NCI-H1048 (cell line): ENCODE results near the gene GFRA4.

Experiments used
- DNase-seq: peaks from one replicate; lab custom pipeline; 2025; lab: John Stamatoyannopoulos, UW

The GFRA4 gene

DNA sequence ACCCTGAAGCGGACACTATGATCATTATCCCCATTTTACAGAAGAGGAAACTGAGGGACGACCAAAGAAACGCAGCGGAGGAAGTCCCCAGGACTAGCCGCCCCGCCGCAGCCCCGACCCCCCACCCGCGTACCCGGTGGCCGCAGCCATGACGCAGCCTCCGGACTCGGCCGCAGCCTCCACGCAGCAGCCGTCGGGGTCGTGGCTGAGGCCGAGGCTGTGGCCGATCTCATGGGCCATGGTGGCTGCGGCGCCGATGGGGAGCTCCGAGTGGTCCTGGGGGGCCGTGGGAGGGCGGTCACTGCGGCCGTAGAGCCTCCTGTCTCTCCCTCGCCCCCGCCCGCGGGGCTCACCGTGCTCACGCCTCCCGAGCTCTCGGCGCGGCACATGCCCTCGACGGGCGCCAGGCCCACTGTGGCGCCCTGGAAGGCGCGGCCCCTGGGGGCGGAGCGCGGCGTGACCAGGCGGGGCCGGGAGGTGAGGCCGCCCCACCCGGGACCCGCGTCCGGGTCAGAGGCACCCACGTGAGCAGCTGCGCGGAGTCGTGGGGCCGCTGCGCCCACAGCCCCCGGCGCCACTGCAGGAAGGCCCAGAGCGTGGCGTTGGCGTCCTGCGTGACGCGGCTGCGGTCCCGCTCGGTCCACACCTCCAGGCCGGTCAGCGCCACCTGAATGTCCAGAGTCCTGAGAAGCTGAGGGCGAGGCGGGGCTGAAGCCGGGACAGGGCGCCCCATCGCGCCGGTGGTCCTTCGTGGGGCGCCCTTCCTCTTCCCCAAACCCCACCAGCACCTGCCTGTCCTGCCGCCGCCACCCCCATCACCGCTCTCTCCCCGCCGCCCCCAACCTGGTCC, 10.2 kb upstream of the GFRA4 start:
- DNase-seq, result no peak

DNA sequence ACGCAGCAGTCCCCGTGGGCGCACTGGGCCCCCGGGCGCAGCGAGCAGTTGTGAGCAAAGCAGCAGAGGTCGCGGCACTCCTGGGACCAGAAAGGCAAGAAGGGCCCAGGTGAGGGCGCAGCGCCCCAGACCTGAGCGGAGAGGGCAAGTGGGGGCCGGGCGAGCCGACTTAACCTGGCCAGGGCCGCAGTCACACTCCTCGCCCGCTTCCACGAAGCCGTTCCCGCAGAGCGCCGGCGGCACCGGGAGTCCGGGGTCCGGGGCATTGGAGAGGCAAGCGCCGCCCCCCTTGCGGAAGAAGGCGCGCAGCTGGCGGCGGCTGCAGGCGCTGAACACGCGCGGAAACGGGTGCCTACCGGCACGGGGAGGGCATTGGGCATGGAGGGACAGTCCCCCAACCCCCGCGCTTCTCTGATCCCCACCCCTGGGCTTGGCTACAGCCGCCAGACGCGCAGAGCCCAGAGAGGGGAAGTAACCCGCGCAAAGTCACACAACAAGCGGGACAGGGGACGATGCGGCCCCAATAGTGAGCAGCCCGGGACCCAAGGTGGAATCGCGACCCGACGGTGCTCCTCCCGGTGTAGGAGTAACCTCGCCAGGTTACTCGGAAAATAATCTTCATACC, 9.5 kb upstream of the GFRA4 start:
- DNase-seq, result no peak

DNA sequence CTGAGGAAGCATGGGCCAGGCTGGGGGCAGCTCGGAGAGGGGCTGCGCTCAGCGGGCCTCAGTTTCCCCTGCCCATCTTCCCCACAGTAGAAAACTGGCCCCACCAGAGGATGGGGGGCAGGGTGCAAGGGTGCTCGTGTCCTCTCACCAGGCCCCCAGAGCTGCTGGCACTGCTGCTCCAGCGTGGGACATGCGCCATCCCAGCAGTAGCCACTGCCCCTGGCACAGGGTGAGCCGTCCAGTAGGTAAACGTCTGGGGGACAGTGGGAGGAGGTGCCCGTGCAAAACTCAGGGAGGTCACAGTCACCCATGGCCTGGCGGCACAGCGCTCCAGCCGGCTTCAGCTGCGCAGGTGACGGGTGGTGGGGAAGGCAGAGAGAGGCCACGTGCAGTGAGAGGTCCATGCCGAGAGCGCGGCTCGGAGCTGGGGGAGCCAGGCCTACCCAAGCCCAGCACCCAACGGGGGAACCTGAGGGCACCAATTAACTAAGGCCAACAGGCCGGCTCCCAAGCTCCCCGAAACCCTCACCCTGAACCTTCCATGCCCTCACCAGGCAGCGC, 8.9 kb upstream of the GFRA4 start:
- DNase-seq, result no peak

DNA sequence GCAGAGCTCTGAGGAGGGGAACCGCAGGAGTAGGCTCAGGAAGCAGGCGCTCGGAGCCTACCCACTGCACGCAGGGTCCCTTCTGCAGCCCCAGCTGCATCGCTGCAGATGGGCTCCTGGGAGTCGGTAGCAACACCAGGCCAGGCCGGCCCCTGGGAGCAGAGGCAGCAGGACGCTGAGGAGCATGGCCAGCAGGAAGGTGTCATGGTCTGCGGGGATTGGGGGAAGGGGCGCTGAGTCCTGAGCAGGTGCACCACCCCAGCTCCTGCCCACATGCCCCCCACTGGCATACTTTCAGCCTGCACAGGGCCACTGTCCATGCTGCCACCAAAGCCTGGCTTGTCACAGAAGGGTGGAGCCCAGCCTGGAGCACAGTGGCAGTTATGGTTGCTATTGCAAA, 7.7 kb upstream of the GFRA4 start:
- DNase-seq, result no peak

DNA sequence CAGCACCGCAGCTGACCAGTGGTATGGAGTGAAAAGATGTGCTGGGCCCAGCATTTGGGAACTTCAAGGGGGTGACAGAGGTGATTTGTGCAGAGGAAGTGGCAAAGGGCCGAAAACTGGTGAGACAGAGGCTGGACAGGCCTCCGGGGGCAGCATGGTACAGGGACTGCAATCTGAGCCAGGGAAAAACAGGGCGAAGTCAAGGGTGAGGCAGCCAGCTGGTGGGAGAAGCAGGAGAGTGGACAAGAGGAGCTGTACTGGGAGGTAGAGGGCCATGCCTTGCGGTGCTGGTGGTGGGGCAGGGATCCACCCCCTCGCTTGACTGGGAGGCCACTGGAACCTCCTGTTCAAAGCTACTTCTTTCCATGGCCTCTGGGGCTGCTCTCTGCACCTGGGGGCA, 7.3 kb upstream of the GFRA4 start:
- no peak for DNase-seq

DNA sequence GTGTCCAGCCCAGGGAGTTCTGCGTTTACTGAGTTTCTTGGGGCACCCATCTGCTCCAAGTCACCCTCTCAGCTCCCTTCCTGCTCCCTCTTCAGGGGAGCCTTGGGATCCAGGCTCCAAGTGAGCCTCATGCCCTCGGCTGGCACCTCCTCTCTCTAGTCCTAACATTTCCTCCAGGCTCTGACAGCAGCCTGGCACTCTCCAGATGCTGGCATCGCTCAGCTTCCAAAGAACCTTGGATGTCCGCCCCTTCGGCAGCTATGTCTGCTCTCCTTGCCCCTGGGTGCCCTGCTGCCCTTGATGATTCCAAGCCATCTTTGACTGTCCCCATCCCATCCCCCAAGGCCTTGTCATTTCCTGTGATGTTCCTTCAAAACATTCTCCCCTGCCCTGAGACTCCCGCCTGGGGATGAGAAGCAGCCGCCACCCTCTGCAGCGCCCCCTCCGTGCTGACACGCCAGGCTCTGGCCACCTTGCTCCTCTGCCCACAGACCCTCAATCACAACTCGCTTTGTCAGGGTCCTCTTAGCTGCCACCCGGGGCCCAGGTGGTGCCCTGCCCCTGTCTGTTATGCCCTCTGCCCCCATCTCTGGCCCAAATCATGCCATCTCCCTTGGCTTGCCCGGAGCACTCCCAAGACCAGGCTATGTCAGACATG, 6.6 kb upstream of the GFRA4 start:
- no peak for DNase-seq

DNA sequence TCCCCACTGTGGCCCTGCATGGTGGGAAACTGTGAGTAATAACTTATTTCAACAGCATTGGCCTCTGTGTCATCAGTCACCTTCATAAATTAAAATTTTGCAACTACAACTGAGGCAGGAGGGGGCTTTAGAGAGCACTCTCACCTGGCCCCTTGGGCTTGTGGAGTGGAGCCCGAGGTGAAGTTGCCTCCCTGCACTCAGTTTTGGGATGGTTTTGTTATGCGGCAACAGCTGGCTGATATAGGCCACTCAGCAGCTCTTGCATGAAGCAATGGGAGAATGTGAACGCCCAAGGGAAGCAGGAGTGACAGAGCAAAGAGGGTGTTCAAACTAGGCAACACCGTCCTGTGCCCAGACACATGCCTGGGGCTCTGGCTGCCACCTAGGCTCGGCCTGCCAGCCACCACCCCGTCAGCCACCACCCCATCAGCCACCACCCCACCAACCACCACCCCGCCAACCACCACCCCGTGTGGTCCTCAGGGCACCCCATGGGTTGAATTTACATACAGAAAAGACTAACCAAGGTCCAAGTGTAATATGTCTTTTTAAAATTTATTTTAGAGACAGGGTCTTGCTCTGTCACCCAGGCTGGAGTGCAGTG, 4.3 kb upstream of the GFRA4 start:
- no peak for DNase-seq

DNA sequence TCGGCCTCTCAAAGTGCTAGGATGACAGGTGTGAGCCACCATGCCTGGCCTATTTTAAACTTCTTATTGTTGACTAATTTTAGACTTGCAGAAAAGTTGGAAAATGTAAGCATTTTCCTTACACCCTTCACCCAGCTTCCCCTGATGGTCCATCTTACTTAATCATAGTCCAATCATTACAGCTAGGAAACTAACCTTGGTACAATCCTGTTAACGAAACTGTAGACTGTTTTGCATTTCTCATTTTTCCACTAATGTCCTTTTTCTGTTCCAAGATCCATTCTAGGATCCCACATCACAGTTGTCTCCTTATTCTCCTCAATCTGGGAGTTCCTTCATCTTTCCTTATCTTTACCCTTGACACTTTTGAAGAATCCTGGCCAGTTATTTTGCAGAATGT, 659 bp upstream of the GFRA4 start:
- DNase-seq, result no peak

DNA sequence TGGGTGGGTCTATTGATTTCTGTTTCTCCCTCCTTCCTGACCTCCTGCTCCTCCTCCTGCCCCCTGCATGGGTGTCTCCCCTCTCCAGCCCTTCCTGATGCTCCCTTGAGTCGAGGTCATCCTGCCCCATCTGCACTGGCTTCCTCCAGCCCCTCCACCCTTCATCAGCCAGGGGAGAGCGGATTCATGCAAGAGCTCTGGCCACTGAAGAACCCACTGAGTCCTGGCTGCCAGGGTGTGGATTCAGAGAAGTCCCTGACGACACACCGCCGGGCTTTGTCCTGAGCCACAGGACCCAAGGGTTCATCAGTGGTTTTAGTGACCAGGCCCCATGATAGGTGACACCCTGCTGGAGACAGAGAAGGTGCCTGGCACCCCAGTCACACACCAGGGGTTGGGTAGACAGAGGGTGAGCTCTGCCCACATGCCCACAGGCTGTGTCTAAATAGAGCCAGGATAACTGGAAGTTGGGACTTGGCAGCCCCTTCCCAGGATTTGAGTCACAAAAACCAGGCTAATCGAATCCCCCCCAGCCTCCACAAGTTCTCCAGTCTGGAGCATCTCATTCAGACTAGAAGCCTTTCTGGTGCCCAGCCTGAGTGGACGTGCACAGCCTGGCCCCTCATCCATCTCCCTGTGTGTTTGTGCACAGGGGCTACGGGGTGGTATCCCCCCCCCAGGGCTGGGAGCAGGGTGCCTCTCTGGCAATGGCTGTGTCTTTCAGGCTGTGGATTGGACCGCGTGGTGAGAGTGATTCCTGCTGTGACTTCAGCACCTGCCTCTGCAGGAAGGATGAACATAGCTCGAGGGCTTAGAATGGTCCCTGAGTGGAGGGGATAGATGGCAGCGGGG, 1.2 kb downstream of the GFRA4 start:
- no peak for DNase-seq

DNA sequence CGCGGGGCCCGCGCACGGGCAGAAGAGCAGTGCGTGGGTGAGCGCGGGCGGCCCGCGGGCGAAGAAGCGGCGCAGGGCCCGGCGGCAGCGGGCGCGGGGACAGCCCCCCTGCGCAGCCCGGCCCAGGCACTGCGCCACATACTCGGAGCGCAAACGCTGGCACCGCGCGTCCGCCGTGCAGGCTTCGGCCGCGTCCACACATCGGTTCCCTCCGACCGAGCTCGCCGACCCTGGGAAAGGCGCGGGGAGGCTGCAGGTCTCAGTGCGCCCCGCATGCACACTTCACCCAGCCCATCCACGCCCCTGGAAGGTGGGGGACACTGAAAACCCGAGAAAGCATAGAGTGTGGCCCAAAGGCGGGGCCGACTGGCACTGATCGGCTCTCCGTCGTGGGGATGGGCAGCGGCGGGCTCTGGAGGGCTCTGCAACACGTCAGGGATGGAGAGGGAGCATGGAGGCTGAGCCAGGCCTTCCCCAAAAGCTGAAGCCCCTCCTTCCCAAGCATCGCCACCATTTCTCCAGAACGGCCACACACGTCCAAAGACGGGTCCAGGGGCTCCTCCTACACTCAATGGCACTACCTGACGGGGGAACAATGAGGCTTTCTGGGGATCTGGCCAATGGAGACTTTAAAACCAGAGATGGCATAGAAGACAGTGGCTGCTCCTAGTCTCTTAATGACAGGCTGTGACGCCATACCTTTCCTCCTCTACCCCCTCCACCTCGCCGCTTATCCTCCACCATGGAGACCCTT, 2.0 kb downstream of the GFRA4 start:
- DNase-seq, result no peak

DNA sequence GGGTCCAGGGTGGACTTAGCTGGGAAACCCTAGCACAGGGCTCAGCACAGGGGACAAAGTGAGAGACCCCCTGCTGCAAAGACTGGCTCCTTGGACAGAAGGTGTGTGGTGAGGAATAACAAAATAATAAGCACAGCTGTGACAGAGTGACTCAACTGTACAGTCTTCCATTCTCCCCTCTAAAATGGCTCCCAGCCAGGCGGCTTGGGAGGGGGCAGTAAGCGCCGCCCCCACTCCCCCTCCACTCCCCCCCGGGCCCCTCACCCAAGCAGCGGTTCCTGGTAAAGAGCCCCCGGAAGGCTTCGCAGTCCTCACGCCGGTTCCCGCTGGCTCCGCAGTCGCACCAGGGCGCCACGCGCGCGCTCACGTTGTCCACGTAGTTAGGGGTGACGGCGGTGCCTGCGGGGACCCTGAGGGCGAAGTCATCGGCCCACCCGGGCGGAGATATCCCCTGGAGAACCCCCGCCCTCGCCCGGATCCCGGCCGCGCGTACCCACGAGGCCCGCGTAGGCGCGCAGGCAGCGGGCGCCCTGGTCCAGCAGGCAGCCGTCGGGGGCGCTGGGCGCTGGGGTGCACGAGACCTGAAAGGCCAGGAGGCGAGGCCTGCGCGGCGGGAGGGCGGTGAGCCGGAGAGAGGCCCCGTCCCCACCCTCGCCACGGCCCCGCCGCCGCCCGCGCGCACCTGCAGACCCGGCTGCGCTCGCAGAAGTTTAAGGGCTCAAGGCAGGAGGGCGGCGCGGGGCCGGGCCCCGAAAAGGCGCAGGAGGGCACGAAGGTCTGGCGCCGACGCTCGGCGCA, 2.7 kb downstream of the GFRA4 start:
- DNase-seq, result no peak

DNA sequence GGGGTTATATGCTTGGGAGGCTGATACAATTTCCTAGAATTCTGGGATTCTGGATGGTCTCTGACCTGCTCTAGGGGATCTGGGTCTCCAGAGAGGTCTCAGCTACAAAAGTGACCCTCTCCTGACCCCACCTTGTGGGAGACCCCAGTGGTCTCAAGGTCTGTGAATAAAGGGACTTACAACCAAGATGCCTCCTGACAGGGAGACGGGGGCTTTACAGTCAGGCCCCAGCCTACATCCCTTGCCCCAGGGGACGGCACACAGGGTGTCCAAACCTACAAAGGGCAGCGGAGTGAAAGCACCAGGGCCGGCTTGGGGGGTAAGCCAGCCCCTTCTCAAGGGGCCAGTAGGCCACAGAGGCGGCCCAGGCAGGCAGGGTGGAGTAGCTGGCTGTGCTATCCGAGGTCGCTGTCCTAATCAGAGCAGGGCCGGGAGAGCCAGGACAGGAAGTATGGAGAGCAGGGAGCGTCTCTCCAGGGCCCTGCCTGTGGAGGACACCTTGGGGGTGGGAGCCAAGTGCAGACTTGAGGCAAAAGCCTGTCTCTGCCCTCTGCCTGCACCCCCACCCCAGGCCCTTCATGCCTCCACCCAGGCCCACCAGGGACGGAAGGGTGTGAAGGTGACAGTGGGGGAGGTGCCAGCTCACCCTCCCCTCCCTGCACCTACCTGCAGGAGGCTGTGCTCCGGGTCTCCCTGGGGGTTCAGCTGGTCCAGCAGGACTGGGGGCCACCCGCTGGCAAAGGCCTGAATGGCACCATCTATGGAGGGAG, 3.5 kb downstream of the GFRA4 start:
- no peak for DNase-seq

DNA sequence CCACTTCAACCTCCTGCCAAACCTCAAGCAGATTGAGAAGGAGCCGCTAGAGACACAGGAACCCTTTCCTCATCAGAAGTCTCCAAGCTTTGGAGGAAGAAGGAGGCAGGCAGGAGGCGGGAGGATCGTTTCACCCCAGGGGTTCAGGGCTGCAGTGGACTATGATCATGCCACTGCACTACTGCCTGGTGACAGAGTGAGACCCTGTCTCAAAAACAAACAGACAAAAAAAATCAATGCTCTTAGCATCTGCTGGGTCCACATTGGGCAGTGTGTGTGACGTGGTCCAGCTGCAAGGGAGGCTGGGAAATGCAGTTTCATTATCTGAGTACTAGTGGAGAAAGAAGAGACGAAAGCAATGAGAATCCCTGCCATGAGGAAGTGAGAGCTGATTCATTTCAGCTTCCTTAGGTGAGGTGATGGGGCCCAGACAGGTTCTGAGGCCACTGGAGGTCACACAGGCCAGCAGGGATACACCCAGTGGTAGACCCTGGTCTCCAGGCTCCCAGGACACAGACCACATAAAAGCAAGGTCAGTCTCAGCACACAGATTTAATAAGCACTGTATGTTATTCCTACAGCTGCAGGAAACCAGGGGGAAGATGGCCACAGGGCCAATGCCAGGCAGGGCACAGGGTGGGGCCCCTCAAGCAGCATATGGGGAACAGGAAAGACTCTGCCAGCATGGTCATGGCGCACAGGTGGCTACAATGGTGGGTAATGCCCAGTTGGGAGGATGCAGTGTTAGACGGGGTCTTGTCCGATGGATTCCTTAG, 4.3 kb downstream of the GFRA4 start:
- DNase-seq, result no peak

DNA sequence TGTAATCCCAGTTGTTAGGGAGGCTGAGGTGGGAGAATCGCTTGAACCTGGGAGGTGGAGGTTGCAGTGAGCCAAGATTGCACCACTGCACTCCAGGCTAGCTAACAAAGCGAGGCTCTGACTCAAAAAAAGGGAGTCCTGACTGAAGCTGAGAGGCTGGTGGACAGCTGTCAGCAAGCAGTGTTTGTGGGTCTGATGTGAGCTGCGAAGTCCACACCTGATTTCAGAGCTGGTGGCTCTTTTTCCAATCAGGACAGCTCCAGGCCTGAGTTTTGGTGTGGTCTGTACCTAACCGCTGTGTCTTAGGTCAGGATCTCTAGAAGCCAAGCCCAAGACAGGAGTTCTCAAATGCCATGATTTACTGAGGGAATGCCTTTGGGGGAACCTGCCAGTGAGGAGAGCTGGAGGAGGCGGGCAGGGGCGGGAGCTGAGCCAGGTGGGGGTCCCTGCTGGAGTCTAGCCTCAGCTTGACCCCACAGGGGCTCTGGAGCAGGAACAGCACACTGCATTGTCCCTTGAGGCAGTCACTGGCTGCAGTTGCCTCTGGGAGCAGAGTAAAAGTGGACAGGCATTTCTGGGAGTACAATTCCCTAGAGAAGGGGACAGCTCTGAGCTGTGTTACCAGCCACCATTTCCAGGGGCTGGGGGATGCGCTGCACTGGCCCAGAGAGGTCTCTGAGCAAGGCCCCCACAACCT, 5.0 kb downstream of the GFRA4 start:
- DNase-seq, result no peak

DNA sequence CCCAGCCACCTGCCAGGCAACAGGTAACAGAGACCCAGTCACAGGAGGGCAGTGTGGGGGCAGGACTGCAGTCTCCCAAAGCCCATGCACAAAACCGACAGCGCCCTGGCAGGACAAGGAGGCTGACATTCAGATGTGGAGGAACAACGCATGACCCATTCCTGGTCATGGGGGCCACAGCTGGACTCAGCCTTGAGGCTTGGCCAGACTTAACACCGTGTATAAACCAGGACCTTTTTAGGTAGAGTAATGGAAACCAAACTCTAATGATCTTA, 8.1 kb downstream of the GFRA4 start:
- DNase-seq, result no peak

DNA sequence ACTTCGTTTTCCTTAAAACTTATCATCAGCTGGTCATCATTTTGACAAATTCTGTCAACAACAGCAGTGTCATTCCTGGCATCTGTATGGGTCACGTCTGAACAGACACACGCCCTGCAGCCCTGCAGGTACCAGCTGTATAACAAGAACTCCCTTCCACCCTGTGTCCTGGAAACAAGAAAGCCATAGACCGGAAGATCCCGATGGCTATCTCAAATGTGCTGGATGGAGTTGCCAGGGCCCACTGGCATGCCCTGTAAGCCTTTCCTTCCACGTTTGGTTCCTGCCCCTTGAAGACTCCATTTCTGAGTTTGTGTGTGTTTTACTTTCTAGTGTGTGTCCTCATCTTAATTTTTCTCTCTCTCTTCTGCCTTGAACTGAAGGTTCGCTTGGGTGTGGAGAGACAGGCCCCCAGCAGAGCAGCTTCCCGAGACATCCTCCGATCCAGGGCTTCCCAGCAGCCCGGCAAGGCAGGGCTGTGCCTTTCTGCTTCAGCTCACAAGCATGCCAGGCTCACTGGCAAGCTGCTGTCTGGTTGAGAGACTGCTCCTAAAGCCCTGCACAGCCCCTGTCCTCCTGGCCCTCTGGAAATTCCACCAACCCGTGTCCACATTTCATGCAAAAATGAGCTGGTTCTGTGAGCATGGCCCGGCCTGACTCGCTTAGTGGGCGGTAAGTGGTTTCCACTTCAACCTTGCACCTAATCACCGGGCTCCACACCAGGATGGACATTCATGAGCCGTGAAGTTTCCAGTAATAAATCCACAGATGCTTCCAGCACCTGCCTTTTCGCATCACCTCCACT, 8.7 kb downstream of the GFRA4 start:
- no peak for DNase-seq

DNA sequence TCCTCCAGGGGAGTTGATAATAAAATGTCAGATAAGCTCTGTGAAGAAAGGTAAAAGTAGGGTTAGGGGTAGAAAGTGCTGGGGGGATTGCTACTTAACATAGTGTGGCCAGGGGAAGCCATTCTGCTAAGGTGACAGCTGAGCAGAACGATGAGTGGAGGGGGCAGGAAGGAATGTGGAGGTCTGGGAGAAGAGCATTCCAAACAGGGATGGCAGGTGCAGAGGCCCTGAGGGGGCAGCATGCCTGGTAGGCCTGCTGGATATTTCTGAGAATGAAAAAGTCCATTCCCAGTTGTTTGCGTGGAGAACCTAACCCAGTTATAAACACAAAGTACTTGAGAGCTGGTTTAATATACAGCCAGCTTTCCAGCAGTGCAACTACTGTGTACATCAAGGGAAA, 9.3 kb downstream of the GFRA4 start:
- no peak for DNase-seq
